ENCODE data around the gene SLC18A3.

DNA sequence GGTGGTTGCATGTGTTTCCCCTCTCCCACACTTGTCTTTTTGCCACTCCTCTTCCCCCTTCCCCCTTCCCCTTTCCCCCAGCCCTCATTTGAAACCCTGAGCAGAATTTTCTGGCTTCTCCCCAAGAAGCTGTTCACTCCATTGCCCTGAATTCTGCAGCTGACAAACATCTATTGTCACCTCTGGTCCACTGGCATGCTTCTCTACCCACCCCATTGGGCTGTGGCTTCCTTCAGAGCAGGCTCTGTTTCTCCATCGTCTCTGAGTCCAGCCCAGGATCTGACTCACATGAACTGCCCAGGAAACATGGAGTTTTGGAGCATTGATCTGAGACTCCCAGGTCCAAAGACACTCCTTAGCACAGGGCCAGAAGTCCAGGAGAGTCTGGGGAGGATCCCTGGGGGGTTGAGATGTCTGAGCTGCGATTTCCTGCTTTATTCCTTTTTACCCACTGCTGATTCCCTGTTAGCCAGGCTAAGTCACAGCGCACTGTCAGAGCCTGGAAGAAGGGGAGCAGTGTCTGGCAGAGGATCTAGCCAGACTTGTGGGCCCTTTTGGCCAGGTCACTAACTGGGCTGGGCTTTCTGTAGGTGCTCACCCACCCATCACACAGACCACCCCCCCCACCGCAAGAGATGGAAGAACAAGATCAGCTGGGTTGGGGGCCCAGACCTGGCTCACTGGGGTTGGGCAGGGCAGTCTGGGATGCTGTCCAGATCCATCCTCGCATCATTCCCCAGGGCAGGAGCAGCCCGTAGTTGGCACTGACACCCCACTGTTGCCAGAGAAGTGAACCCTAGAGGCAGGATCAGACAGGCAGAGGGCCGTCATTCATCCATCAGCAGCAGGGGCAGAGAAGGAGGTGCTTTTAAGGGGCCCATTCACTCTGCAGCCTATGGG, 7.3 kb downstream of the SLC18A3 start:
- TF ChIP-seq POLR2A (IDR thresholded peaks at IDR 0.05), result no peak
- TF ChIP-seq, protein P1, sequence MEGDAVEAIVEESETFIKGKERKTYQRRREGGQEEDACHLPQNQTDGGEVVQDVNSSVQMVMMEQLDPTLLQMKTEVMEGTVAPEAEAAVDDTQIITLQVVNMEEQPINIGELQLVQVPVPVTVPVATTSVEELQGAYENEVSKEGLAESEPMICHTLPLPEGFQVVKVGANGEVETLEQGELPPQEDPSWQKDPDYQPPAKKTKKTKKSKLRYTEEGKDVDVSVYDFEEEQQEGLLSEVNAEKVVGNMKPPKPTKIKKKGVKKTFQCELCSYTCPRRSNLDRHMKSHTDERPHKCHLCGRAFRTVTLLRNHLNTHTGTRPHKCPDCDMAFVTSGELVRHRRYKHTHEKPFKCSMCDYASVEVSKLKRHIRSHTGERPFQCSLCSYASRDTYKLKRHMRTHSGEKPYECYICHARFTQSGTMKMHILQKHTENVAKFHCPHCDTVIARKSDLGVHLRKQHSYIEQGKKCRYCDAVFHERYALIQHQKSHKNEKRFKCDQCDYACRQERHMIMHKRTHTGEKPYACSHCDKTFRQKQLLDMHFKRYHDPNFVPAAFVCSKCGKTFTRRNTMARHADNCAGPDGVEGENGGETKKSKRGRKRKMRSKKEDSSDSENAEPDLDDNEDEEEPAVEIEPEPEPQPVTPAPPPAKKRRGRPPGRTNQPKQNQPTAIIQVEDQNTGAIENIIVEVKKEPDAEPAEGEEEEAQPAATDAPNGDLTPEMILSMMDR (IDR thresholded peaks at IDR 0.05), result no peak
- no peak for TF ChIP-seq EP300 (IDR thresholded peaks at IDR 0.05)

All from suprapubic skin (tissue), 3 donors.